Dedifferentiated amniotic fluid mesenchymal stem cell (primary cell): ENCODE measurements around the gene CYRIA.
A peak's percentile ranks its signal among the peaks of the same experiment; 100 is the strongest.

ENCODE experiments used
- DNase-seq: peaks from one replicate; pipeline ENCODE4 v3.0.0-alpha.2; 2016; ENCODE audit errors: extremely low spot score

CYRIA gene

GRCh38 chr2:16650287-16651249 lies 15.1 kb downstream of the CYRIA start:
- DNase-seq: peak; percentile 60

- no peak for DNase-seq
Observed at GRCh38 chr2:16649353-16650286, 16.0 kb downstream of the CYRIA start.

- DNase-seq: no peak
Observed at GRCh38 chr2:16647992-16648617, 17.5 kb downstream of the CYRIA start.

- no peak for DNase-seq
Observed at GRCh38 chr2:16645775-16646559, 19.7 kb downstream of the CYRIA start.

- no peak for DNase-seq
Observed at GRCh38 chr2:16645088-16645487, 20.5 kb downstream of the CYRIA start.

- no peak for DNase-seq
Observed at GRCh38 chr2:16644221-16644925, 21.3 kb downstream of the CYRIA start.

GRCh38 chr2:16643099-16643498 lies 22.5 kb downstream of the CYRIA start:
- no peak for DNase-seq

GRCh38 chr2:16642088-16642487 lies 23.5 kb downstream of the CYRIA start:
- DNase-seq: no peak

GRCh38 chr2:16641509-16641908 lies 24.1 kb downstream of the CYRIA start:
- no peak for DNase-seq

- DNase-seq: no peak
Observed at GRCh38 chr2:16640867-16641266, 24.8 kb downstream of the CYRIA start.

- DNase-seq: no peak
Observed at GRCh38 chr2:16640001-16640700, 25.5 kb downstream of the CYRIA start.

- DNase-seq: no peak
Observed at GRCh38 chr2:16639431-16639830, 26.2 kb downstream of the CYRIA start.

GRCh38 chr2:16638946-16639345 lies 26.7 kb downstream of the CYRIA start:
- DNase-seq: no peak

- no peak for DNase-seq
Observed at GRCh38 chr2:16637304-16637703, 28.3 kb downstream of the CYRIA start.

GRCh38 chr2:16635791-16636699 lies 29.6 kb downstream of the CYRIA start:
- no peak for DNase-seq

- DNase-seq: no peak
Observed at GRCh38 chr2:16633621-16634430, 31.8 kb downstream of the CYRIA start.

GRCh38 chr2:16632598-16632997 lies 33.0 kb downstream of the CYRIA start:
- DNase-seq: no peak

- DNase-seq: no peak
Observed at GRCh38 chr2:16630463-16630862, 35.2 kb downstream of the CYRIA start.
